AG09319 (cell line): ENCODE data around the gene TMEM18.
"Not testable (repeated sequence)": the region's sequence is repeated elsewhere in the genome, so short reads cannot be mapped to it uniquely, and the experiment has no call there.

Source experiments
- DNase-seq: peaks from one replicate; pipeline ENCODE4 v3.0.0-alpha.2; 2010; ENCODE audit warnings: low read depth; ENCODE audit errors: extremely low read depth
- CTCF ChIP-seq: IDR thresholded peaks from 2 replicates; pipeline ENCODE4 v1.5.1; 2011; ENCODE audit warnings: low read depth, mild to moderate bottlenecking, inconsistent platforms, low read length, moderate library complexity

TMEM18 gene

DNA sequence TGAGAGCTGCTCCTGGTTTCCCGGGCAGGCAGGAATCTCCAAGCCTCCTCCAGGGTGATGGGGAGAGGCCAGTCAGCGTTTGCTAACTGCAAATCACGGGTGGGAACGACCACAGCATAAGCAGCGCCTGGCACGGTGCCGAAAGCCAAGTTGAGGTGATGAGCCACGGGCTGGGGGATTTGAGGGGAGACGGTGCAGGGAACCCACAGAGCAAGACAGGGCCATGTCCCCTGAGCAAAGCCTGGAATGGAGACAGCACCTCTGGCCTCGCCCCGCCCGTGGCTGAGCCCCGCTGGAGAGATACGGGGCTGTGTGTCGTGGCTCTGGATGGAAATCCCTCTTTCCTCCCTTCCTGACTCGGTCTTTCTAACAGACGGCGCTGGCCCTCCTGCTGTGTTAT is 31.5 kb upstream of the TMEM18 start:
- DNase-seq = no peak
- TF ChIP-seq CTCF = no peak

GRCh38 chr2:705971-706511 is 28.8 kb upstream of the TMEM18 start:
- no peak for DNase-seq
- no peak for TF ChIP-seq CTCF

DNA sequence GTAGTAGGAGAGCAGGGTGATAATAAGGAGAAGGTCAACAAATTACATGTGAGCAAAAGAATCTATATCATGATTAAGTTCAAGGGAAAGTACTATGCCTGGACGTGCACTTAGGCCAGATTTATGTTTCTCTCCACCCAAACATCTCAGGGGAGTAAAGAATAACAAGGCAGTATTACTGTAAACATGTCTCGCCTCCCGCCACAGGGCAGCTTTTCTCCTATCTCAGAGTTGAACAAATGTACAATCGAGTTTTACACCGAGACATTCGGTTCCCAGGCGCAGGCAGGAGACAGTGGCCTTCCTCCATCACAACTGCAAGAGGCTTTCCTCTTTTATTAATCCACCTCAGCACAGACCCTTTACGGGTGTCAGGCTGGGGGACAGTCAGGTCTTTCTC is 25.6 kb upstream of the TMEM18 start:
- DNase-seq = not testable (repeated sequence)

DNA sequence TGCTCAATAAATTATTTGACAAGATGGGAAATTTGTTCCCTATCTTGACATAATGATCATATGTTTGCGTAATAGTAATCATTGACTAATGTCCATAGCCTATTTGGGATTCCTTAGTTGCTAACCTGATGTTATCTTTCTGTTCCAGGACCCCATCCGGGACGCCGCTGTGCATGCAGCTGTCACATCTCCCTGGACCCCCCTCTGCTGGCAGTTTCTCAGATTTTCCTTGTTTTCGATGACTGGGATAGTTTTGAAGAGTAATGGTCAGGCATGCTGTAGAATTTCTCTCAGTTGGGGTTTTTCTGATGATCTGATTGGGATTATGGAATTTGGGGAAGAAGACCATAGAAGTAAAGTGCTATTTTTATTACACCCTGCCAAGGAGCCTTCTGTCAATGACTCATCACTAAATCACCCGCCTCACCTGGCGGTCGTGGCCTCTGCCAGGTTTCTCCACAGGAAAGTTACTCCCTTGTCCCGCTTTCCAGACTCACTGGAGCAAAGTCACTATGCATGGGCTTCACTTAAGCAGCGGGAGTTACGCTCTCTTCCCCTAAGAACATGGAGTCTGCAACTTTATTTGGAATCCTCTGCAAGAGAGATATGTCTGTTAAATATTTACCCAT is 19.9 kb upstream of the TMEM18 start:
- no peak for TF ChIP-seq CTCF
- DNase-seq = no peak

DNA sequence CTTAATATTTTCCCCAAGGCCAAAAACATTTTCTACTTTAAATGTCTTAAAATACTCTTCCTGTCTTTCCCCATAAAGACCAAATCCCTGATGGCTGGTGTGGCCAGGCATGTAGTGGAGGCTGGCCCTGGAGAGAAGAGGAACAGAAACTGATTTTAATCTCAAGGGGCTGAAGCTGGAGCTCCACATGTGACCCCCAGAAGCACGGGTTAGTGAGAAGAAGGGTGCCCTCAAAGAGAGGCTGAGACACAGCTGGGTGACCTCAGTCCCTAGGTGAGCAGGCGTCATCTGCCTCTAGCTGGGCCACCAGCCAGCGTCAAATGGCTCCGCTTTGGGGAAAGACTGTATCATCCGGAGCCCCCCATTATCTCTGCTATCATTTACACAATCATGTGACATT is 19.3 kb upstream of the TMEM18 start:
- TF ChIP-seq CTCF = no peak
- DNase-seq = no peak

DNA sequence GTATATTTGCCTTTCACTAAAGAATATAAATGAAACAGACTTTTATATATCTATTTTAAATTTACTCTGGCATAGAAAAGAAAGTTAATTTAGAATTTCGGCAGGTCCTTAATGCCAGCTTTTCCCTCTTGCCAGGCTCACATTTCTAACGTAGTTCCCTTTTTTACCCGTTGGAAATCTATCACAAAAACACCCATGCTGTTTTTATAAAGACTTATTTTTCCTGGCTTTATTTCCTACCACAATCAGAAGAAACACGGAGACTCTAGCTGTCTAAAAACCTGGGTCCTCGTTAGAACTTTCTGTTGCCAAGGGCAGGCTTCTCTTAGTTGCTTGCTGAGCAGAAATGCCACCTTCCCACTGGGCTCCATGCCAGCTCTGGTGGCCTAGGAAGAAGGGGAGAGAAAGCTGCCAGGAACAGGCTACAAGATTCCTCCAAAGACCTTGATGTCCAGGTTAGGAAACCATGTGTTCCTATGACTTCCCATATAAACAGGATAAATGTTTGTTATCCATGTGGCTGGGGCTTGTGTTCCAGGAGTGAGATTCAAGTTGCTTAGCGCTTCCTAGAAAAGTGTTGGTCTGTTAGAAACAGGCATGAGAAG is 17.8 kb upstream of the TMEM18 start:
- DNase-seq = no peak
- no peak for TF ChIP-seq CTCF

DNA sequence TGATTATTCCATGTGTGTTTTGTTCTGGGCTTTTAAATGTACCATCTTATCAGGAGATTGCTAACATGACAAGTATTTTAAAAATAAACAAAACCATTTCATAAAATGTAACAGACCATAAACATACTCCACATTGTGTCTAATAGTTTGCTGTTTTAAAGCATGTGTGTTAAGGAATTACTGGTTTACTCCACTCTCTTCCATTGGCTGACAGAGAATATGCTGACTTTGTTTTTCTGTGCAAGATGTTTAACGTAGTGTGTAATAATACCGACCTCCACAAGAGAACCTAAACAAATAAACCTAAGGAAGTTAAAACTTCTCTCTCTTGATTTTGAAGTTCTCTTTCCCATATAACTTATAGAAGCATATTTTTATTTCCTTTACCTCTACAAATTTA is 17.0 kb upstream of the TMEM18 start:
- no peak for DNase-seq

More for the DNA sequence above, 17.0 kb upstream of the TMEM18 start:
- no peak for TF ChIP-seq CTCF
